ENCODE data around the gene JMJD6.
"Not testable (repeated sequence)": the region's sequence is repeated elsewhere in the genome, so short reads cannot be mapped to it uniquely, and the experiment has no call there.

The JMJD6 gene

GRCh38 chr17:76714822-76715495 lies 11.4 kb downstream of the JMJD6 start:
- DNase-seq (ENCODE audit: low read depth in 2 of 2), result peak; percentile 70 to 72
- peak; percentile 77 for TF ChIP-seq CTCF (IDR thresholded peaks at IDR 0.05; ENCODE audit: low read depth, low read length)
- no peak overlapping the region for H3K4me3 ChIP-seq (replicated peaks in 1 of 2; ENCODE audit: low read depth in 2 of 2, low read length in 2 of 2)

- no peak overlapping the region for H3K4me3 ChIP-seq (replicated peaks in 1 of 2; ENCODE audit: low read depth in 2 of 2, low read length in 2 of 2)
- TF ChIP-seq CTCF (IDR thresholded peaks at IDR 0.05; ENCODE audit: low read depth, low read length), result no peak
- DNase-seq (ENCODE audit: low read depth in 2 of 2), result no peak
Measured at GRCh38 chr17:76714336-76714735, 12.1 kb downstream of the JMJD6 start.

- no peak overlapping the region for H3K4me3 ChIP-seq (replicated peaks in 1 of 2; ENCODE audit: low read depth in 2 of 2, low read length in 2 of 2)
- no peak for DNase-seq (ENCODE audit: low read depth in 2 of 2)
- TF ChIP-seq CTCF (IDR thresholded peaks at IDR 0.05; ENCODE audit: low read depth, low read length), result no peak
Measured at GRCh38 chr17:76713765-76714164, 12.6 kb downstream of the JMJD6 start.

- not testable (repeated sequence) for DNase-seq (ENCODE audit: low read depth in 2 of 2); H3K4me3 ChIP-seq (replicated peaks in 1 of 2; ENCODE audit: low read depth in 2 of 2, low read length in 2 of 2)
Measured at GRCh38 chr17:76712321-76712720, 14.1 kb downstream of the JMJD6 start.

GRCh38 chr17:76710863-76711611 lies 15.4 kb downstream of the JMJD6 start, which contains the start of gene MXRA7:
Gene MXRA7 (minus strand): TSS chr17:76710965. CDS start chr17:76710946, 19 bp downstream.
- no peak for TF ChIP-seq CTCF (IDR thresholded peaks at IDR 0.05; ENCODE audit: low read depth, low read length)
- H3K4me3 ChIP-seq (replicated peaks in 1 of 2; ENCODE audit: low read depth in 2 of 2, low read length in 2 of 2), result peak within 1 kb of the TSS; percentile 70 to 75
- DNase-seq (ENCODE audit: low read depth in 2 of 2), result peak; percentile 69 to 80

- peak overlapping the region; percentile 70 to 75 for H3K4me3 ChIP-seq (replicated peaks in 1 of 2; ENCODE audit: low read depth in 2 of 2, low read length in 2 of 2)
Measured at GRCh38 chr17:76709951-76710862, 16.2 kb downstream of the JMJD6 start.

GRCh38 chr17:76709077-76709950 lies 17.1 kb downstream of the JMJD6 start:
- no peak for TF ChIP-seq CTCF (IDR thresholded peaks at IDR 0.05; ENCODE audit: low read depth, low read length)
- peak; percentile 96 to 97 for DNase-seq (ENCODE audit: low read depth in 2 of 2)
- H3K4me3 ChIP-seq (replicated peaks in 1 of 2; ENCODE audit: low read depth in 2 of 2, low read length in 2 of 2), result peak overlapping the region; percentile 70 to 75

More at GRCh38 chr17:76709951-76710862, 16.2 kb downstream of the JMJD6 start:
- DNase-seq (ENCODE audit: low read depth in 2 of 2), result peak in 1 of 2 donors; percentile 56

Measured in cardiac fibroblast (primary cell).